Activated CD8-positive, alpha-beta memory T cell treated with anti-CD3 and anti-CD28 coated beads, Interleukin-2, amount 50 U/mL, for 1 hour (primary cell): ENCODE data around the gene CSNK1D.
"Not testable (repeated sequence)": the region's sequence is repeated elsewhere in the genome, so short reads cannot be mapped to it uniquely, and the experiment has no call there.

Experiments
- DNase-seq: peaks from one replicate; pipeline ENCODE4 v3.0.0-alpha.2; 2020; ENCODE audit errors: extremely low read depth

Gene CSNK1D

GRCh38 chr17:82193050-82193449 is 80.5 kb downstream of the CSNK1D start:
- not testable (repeated sequence) for DNase-seq
